VCaP (cell line): ENCODE results near the gene CTNNA2.

Experiments
- H3K27ac ChIP-seq: fragments of 450-650 bp; 2 replicates; pipeline ENCODE4 v1.5.1; 2017
- TF ChIP-seq, protein P1 (sequence below): fragments of 450-650 bp; conservative IDR thresholded peaks from 2 replicates; pipeline ENCODE4 v1.5.1; 2017; ENCODE audit warnings: mild to moderate bottlenecking, moderate library complexity

Gene CTNNA2

DNA sequence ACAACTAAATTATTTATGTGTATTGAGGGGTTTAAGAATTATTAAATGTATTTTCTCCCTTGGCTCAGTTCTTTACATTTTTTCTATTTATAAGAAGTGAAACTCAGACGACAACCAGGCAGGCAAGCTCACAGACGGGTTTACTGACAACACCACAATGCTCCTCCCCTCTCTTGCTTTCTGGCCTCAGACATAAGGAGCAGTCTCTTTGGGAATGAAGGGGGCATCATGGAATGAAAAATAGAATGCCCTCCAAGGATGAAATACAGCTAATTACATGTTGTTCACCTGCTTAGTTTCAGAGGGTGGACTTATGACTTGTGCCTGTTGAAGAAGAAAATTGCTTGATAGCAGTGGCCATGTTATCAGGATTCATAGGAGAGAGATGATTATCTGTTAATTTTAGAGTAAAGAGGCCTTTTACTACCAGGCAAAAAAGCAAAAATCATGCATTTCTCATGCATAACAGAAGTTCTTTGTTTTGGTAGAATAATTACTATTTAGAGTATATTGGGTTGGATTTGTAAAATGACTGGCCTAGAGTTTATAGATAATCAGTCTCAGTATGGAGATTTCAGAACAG lies 963.8 kb downstream of the CTNNA2 start:
- no peak overlapping the region for H3K27ac ChIP-seq
- TF ChIP-seq, protein P1, sequence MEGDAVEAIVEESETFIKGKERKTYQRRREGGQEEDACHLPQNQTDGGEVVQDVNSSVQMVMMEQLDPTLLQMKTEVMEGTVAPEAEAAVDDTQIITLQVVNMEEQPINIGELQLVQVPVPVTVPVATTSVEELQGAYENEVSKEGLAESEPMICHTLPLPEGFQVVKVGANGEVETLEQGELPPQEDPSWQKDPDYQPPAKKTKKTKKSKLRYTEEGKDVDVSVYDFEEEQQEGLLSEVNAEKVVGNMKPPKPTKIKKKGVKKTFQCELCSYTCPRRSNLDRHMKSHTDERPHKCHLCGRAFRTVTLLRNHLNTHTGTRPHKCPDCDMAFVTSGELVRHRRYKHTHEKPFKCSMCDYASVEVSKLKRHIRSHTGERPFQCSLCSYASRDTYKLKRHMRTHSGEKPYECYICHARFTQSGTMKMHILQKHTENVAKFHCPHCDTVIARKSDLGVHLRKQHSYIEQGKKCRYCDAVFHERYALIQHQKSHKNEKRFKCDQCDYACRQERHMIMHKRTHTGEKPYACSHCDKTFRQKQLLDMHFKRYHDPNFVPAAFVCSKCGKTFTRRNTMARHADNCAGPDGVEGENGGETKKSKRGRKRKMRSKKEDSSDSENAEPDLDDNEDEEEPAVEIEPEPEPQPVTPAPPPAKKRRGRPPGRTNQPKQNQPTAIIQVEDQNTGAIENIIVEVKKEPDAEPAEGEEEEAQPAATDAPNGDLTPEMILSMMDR, result no peak

DNA sequence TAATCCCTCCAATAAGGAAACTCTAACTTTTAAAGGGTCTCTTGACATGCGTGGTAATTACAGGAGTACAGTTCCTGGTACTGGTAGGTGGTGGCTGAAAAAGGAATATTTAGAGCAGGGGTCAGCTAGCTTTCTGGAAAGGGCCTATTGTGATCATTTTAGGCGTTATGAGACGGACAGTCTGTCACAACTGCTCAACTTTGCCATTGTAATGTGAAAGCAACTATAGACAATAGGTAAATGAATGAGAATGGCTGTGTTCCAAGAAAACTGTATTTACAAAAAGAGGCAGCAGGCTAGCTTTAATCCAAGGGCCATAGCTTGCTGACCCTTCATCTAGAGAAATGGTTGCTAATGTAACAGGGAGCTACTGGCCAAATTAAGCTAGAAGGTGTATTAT lies 969.4 kb downstream of the CTNNA2 start:
- no peak overlapping the region for H3K27ac ChIP-seq
- TF ChIP-seq, protein P1, result no peak

DNA sequence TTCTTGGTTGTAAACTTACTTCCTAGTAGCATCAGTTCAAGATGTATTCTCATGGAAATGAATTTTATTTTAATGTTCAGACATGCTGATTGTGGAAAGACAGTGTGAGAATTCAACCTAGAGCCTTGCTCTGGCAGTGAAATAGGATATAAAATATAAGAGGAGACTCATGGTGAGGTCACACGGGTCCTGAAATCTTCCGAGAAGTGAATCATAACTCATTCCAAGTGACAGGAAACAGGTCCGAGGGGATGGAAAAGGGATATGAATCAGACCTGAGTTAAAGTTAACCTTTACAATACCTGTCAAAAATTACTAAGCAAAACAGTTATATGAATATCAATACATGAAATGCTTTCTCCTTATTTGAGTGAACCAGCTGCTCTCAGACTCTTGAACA lies 976.9 kb downstream of the CTNNA2 start:
- no peak overlapping the region for H3K27ac ChIP-seq
- TF ChIP-seq, protein P1, result no peak

DNA sequence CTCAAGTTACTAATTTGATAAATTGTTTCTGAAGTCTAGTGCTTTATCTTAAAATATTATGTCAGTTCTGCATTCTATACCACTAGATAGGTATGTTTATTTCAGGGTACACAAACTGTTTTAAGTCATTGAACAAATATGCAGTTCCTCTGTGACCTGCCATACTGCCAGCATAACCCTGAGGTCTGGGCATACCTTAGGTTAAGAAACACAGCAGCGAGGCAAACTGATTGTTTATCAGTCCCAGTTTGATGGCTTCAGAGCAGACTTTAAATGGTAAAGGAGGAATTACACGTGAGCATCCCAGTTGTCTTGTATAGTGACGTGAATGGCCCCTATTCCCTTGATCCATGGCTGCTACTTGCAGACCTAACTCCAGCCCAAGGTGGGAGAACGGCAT lies 978.1 kb downstream of the CTNNA2 start:
- TF ChIP-seq, protein P1, result no peak
- H3K27ac ChIP-seq, result no peak overlapping the region

DNA sequence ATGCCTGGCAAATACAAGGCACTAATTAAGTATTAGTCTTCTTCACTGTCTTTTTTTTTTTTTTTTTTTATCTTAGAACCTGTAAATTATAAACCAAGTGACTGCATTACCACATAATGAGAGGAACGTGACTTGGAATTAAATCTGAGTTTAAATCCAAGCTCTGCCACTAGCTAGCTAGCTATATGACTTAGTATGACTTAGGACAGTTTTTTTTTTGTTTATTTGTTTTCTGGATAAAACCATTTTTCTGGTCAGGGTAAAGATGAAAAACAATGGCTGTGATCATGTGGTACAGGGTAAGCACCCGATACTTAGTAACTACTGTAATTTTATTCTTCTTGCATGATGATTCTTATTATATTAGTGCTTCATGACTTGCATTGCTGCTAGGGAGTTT lies 983.5 kb downstream of the CTNNA2 start:
- TF ChIP-seq, protein P1, result no peak
- H3K27ac ChIP-seq, result no peak overlapping the region

DNA sequence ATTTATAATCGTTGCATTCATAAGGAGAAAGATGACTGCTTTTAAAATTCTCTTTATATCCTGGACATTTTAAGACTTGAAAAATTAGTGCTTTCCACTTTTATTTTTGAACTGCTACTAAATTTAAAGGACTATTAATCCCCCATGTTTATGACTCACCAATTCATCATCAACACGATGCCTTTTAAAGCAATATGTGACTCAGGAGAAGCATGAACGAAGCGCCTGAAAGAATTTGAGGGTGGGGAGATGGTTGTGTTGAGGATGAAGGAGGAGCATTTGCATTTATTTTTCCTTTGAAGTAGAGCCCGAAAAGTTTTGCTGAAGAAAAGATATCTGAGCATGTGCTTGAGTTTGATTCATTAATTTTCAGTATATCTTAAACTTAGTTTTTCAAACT lies 983.9 kb downstream of the CTNNA2 start:
- no peak overlapping the region for H3K27ac ChIP-seq
- TF ChIP-seq, protein P1, result no peak

DNA sequence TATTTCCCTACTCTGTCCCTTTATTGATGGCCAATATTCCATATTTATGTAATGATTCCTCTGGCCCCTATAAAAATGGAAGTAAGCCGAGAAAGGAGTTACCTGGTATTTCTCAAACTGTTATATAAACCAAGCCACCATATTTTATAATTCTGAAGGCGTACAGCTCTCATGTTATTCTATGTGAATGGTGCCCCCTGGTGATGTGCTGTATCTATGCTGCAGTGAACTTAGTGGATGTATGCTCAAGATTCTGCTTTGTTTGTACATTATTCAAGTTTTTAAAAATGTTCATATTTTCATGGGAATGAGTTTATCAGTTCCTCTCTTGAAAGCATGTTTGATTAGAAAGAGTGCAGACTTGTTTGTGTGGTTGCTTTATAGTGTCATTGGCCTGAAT lies 986.2 kb downstream of the CTNNA2 start:
- H3K27ac ChIP-seq, result no peak overlapping the region
- TF ChIP-seq, protein P1, result peak; percentile 76
